ENCODE measurements around the gene SEC61A1.

SEC61A1 gene

GRCh38 chr3:128113817-128114794 lies 61.9 kb downstream of the SEC61A1 start:
- no peak overlapping the region for H3K4me3 ChIP-seq (ENCODE audit: low read depth, low read length)
- DNase-seq (ENCODE audit: low read depth): no peak
- no peak for TF ChIP-seq CTCF (IDR thresholded peaks at IDR 0.05; ENCODE audit: control insufficient read depth, extremely low read depth, insufficient read depth)
